ENCODE measurements around the gene IL17RD. TPM values are rescaled to one million over a fixed set of nuclear protein-coding genes. Genes with fewer than 3 reads are reported as not detected.

Gene IL17RD
- total RNA-seq, 1 donor from 2014 or later, result 26.1 TPM

- H3K4me3 Mint-ChIP-seq, result peak overlapping the region; percentile 97
Measured at GRCh38 chr3:57164217-57164656, 916 bp downstream of the IL17RD start.

GRCh38 chr3:57163751-57164150, 1.4 kb downstream of the IL17RD start:
- TF ChIP-seq EZH2phosphoT487 (IDR thresholded peaks at IDR 0.05) (no peak), EZH2 (IDR thresholded peaks at IDR 0.05) (no peak), CTCF (IDR thresholded peaks at IDR 0.05) (no peak)
- Mint-ChIP-seq H3K27me3 (ENCODE audit: insufficient read depth, low read depth) (peaks cover 2% of the 10 kb centered on the region), H3K9me3 (no peaks in the 10 kb centered on the region), H3K36me3 (peaks cover 7% of the 10 kb centered on the region), H3K27ac (peak overlapping the region; percentile 89), H3K4me3 (peak overlapping the region; percentile 97), H3K4me1 (peaks cover 72% of the 10 kb centered on the region)
- peaks cover 73% of the 10 kb centered on the region for H3K27me3 ChIP-seq
- DNase-seq (ENCODE audit: low spot score), result no peak
- peaks cover 63% of the 10 kb centered on the region for H3K4me1 ChIP-seq
- H3K79me2 ChIP-seq (ENCODE audit: low read depth), result peaks cover 41% of the 10 kb centered on the region
- no peak overlapping the region for H3K27ac ChIP-seq
- peak overlapping the region; percentile 93 for H3K4me2 ChIP-seq
- H3K9me3 ChIP-seq (ENCODE audit: low read depth), result no peaks in the 10 kb centered on the region
- H3F3A ChIP-seq (ENCODE audit: low read depth), result peaks cover 40% of the 10 kb centered on the region
- peak overlapping the region; percentile 72 for H3K4me3 ChIP-seq
- H2AFZ ChIP-seq (replicated peaks), result no peak overlapping the region
- peak overlapping the region; percentile 7 for H3K9ac ChIP-seq
- peaks cover 57% of the 10 kb centered on the region for H4K20me1 ChIP-seq (ENCODE audit: low read depth)
- no peaks in the 10 kb centered on the region for H3K36me3 ChIP-seq

More at GRCh38 chr3:57164217-57164656, 916 bp downstream of the IL17RD start:
- no peak for DNase-seq (ENCODE audit: low spot score)
- H3K27me3 ChIP-seq, result peaks cover 77% of the 10 kb centered on the region
- H3K79me2 ChIP-seq (ENCODE audit: low read depth), result peaks cover 39% of the 10 kb centered on the region
- peaks cover 35% of the 10 kb centered on the region for H3F3A ChIP-seq (ENCODE audit: low read depth)
- no peak overlapping the region for H3K27ac ChIP-seq
- peak overlapping the region; percentile 93 for H3K4me2 ChIP-seq
- no peaks in the 10 kb centered on the region for H3K9me3 ChIP-seq (ENCODE audit: low read depth)
- Mint-ChIP-seq H3K4me1 (peaks cover 72% of the 10 kb centered on the region), H3K27me3 (ENCODE audit: insufficient read depth, low read depth) (peaks cover 2% of the 10 kb centered on the region), H3K9me3 (no peaks in the 10 kb centered on the region), H3K36me3 (peaks cover 7% of the 10 kb centered on the region), H3K27ac (peak overlapping the region; percentile 89)
- no peaks in the 10 kb centered on the region for H3K36me3 ChIP-seq
- H2AFZ ChIP-seq (replicated peaks), result peak overlapping the region; percentile 54
- peak overlapping the region; percentile 7 for H3K9ac ChIP-seq
- H4K20me1 ChIP-seq (ENCODE audit: low read depth), result peaks cover 52% of the 10 kb centered on the region
- TF ChIP-seq CTCF (IDR thresholded peaks at IDR 0.05), result no peak
- no peak for TF ChIP-seq EZH2phosphoT487 (IDR thresholded peaks at IDR 0.05)
- no peak for TF ChIP-seq EZH2 (IDR thresholded peaks at IDR 0.05)
- peak overlapping the region; percentile 72 for H3K4me3 ChIP-seq
- peaks cover 63% of the 10 kb centered on the region for H3K4me1 ChIP-seq

- Histone ChIP-seq H3K27me3 (peaks cover 73% of the 10 kb centered on the region), H3K36me3 (no peaks in the 10 kb centered on the region), H3K9ac (no peak overlapping the region), H4K20me1 (ENCODE audit: low read depth) (peaks cover 75% of the 10 kb centered on the region), H3K9me3 (ENCODE audit: low read depth) (no peaks in the 10 kb centered on the region), H3K4me1 (peaks cover 81% of the 10 kb centered on the region), H3K4me2 (peak overlapping the region; percentile 93), H3F3A (ENCODE audit: low read depth) (peaks cover 50% of the 10 kb centered on the region), H3K27ac (no peak overlapping the region), H3K79me2 (ENCODE audit: low read depth) (peaks cover 59% of the 10 kb centered on the region), H2AFZ (replicated peaks) (no peak overlapping the region), H3K4me3 (no peak overlapping the region)
- DNase-seq (ENCODE audit: low spot score), result no peak
- Mint-ChIP-seq H3K27me3 (ENCODE audit: insufficient read depth, low read depth) (peaks cover under 1% of the 10 kb centered on the region), H3K27ac (peak overlapping the region; percentile 12), H3K36me3 (peaks cover 7% of the 10 kb centered on the region), H3K4me3 (peak overlapping the region; percentile 97), H3K4me1 (peaks cover 80% of the 10 kb centered on the region), H3K9me3 (no peaks in the 10 kb centered on the region)
- TF ChIP-seq EZH2 (IDR thresholded peaks at IDR 0.05) (no peak), EZH2phosphoT487 (IDR thresholded peaks at IDR 0.05) (no peak), CTCF (IDR thresholded peaks at IDR 0.05) (no peak)
Measured at GRCh38 chr3:57161915-57162314, 3.2 kb downstream of the IL17RD start.
